Measurements from ENCODE around the gene CNTN5.

CNTN5 gene

DNA sequence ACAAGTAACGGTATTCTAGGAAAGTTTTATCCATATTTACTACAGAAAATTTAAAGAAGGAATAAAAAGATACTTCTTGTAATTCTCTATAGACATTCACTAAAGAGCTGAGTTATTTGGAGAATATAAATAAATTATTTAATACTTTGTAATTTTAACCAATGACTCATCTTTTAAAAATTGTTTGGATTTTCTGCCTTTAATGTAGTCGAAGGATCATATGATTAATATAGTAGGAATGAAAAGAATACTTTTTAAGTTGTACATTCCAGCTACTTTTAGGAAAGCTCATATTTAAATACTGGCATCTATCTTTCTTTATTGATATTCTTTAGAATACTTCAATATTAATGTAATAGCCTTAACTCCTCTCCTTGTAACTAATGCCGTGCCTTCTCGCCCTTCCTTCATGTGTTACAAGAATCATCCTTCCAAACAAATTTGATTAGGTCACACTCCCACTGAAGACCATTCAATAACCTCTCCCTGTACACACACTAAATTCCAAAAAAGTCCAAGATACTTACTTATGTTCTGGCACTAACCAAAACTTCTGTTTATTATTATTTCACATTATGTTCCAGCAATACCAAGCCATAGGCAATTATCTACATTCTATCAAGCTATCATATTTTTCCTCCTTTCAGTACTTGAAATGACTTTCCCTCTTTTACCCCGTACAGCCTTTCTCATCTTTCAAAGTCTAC lies 501.9 kb downstream of the CNTN5 start:
- DNase-seq = no peak

DNA sequence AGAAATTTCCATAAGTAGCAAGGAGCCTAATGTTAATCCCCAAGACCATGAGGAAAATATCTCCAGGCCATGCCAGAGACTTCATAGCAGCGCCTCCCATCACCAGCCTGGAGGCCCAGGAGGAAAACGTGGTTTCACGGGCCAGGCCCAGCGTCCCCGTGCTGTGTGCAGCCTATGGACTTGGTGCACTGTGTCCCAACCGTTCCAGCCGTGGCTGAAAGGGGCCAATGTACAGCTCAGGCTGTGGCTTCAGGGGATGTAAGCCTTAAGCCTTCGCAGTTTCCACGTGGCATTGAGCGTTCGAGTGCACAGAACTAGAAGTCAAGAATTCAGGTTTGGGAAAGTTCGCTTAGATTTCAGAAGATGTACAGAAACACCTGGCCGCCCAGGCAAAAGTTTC lies 510.7 kb downstream of the CNTN5 start:
- DNase-seq = no peak

DNA sequence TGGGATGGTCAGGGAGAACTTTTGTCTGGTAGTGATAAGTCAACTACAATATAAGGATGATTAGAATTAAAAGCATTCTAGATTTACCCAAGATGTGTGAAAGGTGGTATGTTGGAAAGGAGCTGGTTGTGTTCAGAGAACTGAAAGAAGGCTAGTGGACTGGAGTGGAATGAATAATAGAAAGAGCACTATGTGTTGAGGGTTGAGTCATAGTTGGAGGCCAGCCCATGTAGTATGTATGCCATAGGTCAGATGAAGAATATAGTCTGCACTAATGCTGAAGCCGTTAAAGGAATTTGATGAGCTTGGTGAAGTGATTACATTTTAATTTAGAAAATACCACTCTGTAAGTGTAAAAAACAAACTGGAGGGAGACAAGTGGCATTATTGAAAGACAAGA lies 514.1 kb downstream of the CNTN5 start:
- no peak for DNase-seq

DNA sequence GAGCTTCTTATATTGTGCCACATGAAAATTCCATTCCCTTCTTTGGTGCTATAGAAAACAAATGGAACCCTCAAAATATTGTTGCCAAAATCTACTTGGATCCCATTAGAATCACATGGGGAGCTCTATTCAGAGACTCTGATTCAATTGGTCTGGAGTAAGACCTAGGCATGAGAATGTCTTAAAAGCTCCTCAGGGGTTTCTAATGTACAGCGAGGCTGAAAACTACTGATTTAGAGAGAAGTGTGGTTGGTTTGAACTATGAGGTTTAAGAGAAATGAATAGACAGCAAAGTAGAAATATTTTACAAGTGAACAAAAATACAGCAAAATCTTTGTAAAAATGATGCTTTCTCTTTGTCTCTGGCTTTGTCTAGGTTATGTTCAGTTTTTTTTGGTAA lies 514.7 kb downstream of the CNTN5 start:
- DNase-seq = no peak

DNA sequence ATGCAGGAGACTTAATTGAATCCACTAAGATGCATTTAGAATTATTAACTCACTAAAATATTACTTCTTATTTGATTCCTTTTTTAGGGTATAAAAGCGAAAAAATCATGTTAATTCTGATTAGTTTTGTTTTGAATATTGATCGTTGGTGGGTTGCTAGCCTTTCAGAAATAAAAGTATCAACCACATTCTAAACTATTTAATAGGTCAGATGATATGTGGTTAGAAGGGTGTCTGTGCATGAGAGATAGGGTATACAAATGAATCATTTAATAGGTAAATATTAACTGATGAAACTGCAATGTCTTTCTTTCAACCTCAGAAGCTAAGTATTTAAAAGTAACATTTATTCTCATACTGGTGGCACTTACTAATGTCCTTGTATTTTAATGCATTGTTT lies 515.1 kb downstream of the CNTN5 start:
- DNase-seq = no peak

DNA sequence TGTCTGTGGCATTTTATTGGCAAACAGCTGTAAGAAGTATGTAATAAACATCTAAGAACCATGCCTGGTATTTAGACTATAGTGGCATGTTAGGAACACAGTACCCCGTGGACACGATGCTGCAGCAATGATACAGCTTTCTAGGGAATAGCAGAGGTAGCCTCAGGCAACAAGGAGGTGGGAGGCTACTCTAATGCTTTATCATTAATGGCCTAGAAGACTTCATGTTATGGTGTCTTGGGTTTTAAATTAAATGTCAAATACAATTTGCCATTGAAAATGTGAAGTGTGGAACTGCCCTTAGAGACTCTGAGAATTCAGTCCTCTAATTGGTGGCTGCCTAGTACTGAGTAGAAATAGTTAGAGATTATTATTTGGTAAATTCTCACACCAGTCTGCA lies 516.9 kb downstream of the CNTN5 start:
- DNase-seq = no peak

DNA sequence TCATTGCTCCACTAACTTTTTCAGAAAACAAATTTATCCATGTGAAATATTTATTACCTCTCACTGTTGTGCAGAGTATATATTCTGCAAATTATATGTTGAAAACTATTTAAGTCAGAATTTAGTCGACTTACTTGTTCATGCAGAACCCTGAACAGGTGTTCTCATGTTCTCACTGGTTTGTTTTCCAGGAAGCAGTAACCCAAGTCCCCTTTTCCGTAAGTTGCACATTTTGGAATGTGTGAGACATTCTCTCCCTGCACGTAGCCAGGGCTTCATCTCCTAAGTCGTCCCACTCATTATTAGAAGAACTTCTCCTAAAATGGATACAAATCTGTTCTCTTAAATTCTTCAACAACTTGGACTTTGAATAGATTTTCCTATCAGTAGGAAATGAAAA lies 524.9 kb downstream of the CNTN5 start:
- no peak for DNase-seq

DNA sequence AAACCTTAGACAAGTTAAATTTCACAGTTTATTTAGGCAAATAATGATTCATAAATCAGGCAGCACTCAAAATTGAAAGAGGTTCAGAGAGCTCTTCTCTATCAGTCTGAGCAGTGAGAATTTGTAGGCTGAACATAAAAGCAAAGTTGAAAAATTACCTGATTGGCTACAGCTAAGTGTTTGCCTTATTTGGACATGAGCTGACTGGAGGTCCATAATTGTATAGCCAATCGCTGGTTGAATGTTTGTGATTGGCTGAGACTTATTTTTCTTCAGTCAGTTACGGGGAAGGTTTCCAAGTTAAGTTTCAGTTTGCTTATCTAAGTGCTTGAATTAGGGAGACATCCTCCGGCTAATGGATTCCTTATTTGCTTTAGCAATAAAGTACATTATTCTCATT lies 527.5 kb downstream of the CNTN5 start:
- no peak for DNase-seq

DNA sequence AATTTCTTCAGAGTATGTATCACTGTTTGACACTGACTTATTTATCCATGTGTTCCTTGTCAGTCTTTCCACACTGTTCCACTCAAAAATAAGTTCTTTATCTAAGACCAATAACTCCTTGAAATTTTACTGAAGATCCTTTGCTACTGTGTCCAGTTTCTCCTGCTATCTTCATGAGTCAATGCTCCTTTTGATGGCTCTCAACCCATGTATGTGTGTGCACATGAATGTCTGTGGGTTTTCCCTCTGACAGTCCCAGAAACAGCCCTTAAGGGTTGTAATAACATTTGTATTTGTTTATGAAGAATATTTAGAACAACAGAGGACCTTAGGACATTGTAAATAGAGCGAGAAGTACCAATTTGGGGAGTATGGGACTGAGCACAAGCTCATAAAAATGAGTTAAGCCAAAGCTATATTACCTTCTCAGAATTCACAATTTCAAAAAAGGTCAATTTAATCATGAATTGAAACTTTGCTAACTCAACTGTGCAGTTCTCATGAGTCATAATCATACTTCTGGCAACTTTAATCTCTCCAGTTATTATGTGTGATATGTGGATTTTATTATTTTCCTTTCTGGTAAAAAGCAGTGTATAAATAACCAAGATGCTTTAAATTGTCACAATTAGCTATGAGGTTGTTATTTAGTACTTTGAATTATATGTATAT lies 533.6 kb downstream of the CNTN5 start:
- DNase-seq = no peak

DNA sequence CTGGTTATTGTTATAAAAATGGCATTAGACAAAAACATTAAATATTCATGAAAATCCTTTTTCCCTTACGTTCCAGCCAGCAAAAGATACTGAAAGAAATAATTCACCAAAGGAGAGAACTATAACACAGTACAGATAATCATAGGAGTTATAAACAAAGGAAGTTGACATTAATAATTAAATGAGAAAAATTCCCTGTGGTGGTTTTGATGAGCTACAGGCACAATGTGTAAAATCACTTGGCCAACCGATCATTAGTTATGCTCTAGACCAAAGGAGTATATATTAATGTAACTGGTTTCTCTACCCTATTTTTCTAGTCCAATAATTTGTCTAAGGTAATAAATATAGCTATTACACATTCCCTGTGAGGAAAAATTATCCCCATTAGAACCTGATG lies 534.7 kb downstream of the CNTN5 start:
- DNase-seq = no peak

DNA sequence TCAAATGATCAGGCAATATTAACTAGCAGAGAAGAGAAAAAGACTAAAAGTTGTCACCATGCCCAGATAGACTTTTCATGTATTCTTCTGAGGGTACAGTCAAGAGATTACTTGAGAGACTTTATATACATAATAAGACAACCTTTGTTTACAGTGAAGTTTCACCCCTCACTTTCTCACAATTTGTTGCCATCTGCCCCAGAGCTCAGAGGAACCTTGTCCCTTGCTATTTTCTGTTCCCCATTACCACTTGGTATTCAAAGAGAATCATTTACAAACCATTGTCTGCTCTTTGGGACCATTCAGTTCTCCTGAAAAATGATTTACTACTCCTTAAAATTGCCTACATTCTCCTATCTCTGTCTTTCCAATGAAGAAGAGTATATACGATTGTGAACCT lies 544.6 kb downstream of the CNTN5 start:
- DNase-seq = no peak

DNA sequence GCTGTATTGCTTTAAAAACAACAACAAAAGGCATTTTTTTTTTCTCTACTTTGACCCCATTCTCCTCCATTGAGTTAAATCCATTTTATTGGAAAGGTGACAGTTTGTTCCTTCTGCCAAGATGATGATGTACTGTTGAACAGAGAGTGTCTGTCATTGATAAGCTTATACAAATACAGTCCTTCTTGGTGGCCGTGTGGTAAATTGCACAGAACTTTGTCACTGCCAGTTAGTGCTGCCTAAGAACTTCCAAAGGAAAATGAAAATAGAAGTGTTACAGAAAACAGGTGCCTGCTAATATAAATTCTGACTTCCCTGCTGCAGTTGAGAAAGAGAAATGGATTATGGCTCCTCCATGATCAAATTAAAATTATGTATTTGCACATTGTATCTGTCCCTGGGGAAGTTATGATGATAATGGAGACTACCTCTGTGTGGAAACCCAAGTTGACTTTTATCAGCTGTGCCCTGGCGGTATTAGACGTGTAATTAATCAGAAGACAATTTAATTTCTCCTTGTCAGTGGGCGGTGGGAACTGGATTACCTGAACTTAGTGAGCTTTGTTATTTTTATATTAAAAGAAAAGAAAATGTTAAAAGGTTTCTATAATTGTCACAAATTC lies 546.7 kb downstream of the CNTN5 start:
- DNase-seq = no peak

DNA sequence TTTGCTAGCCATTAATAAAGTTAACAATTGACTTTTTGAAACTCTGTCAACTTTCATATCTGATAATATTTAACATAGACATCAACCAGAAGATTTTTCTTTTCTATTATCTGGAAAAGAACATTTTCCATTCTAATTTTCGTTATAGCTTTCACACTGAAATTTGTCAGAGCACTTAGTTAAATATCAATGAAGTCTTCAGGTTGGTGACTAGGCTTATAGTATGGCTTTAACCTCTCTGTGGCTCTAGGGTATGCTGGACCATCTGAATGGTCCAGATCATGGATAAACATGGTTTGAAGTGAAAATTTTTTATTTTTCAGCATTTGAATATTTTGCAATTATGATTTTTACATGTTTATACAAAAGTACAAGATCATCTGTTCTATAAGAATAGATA lies 548.1 kb downstream of the CNTN5 start:
- DNase-seq = no peak

DNA sequence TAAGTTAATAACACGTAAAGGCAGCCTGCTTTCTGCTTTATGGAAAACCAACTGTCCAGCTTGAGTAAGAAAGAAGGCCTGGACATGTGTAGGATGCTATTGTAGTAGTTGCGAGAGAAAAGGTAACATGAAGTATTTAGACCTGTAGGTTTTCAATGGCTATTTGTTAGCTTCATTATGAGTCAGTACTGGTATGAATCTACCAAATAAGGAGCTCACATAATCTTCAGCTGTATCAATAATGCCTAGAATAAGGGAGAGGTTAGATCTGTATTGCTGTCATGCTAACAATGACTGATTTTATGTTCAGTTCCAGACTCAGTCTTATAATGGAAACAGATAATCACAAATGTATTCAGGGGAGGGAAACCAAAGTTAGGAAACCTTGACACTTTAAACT lies 550.3 kb downstream of the CNTN5 start:
- no peak for DNase-seq

DNA sequence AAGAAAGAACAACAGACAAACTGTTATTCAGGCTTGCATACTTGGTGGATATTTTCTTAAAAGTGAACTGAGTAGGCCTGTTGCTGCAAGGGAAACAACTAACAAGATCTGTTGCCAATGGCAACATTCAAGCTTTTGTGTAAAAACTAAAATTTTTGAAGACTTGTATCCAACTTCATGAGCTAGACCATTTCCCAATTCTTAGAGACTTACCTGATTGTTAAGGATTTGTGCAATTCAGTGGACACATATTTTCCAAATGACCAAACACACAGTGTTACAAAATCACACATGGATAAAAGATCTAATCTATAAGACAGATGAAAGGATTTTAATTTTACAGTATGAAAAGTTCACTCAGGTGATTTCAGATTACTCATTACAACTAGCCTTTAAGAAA lies 564.1 kb downstream of the CNTN5 start:
- DNase-seq = no peak

DNA sequence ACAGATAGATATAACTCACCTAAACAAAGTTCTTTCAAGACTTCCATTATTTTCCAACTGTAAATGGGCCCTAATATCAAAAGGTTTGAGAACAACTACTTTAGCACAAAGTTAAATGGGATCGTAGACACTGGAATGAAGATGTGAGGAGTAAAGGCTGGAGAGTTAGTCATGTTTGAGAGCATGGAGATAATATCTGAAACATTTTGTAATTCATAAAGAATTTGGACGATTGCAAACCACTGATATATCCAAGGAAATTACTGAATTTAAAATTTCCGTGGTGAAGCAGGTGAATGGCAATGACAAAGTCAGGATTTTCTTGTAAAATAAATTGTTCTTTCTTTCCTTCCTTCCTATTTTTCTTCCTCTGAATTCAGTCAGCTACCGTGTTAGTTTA lies 564.9 kb downstream of the CNTN5 start:
- DNase-seq = no peak

DNA sequence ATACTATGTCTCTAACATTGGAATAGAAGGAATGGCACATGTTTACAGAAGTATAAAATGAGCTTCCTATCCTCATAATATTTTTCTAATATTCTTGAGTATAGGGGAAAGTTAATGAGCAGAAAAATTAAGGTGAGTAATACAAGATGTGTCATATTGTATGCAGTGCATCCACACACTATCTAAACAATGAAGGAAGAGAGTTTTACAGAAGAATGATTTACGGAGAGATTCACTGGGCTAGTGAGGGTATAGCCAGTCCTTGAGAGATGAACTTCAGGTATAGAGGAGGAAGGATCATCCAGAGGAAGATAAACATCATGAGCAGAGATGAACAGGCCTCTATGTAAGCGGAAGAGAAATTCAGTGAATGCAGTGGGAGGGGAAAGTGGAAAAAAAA lies 569.0 kb downstream of the CNTN5 start:
- no peak for DNase-seq

DNA sequence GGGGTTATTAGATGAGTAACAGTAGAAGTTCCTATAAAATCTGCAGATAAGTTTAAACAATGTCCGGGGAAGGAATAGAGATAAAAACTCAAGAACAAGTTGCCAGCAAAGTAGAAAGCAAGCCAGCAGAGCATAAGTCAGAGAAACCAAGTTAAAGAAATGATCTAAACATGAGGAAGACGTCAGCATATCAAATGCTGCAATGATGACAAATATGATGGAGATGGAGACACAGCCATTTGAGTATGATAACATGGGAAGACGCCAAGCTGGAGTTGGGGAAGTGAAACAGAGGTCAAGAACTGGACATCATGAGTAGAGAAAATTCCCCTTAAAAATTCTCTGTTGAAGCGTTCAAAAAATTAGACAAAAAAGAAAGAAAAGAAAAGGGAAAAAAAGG lies 571.5 kb downstream of the CNTN5 start:
- no peak for DNase-seq

DNA sequence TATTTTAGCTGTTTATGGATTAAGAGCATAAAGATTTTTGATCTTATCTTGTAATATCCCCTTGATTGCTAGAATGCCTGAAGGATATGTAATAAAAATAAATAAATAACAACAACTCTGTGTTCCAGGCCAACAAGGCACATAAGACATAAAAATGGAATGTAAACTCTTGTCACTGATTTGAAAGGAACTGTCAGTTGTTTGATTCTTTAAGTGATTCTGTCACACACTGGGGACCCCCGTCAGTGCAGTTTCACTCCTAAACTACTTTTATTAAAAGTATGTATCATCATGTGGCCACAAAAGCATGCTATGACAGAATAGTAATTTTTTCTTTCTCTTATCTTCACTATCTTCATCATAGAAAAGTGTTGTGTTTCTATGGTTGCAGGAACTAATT lies 572.4 kb downstream of the CNTN5 start:
- DNase-seq = no peak

DNA sequence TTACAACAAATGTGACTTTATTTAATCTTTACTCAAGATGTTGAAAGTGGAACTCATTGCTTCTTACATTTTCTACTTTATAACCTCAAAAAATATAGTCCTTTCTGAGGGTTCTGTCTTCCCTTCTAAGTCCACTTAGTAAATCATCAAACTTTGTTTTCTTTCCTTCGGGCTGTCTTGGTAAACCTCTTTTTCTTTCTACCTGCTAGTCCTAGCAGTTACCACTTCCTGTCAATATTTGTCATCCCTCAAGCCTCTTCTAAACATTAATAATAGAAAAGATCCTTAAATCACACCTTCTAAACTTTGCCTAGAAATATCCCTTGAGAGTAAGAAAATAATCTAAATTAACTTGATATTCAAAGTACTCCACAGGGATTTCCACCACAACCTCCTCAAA lies 580.4 kb downstream of the CNTN5 start:
- DNase-seq = no peak

DNA sequence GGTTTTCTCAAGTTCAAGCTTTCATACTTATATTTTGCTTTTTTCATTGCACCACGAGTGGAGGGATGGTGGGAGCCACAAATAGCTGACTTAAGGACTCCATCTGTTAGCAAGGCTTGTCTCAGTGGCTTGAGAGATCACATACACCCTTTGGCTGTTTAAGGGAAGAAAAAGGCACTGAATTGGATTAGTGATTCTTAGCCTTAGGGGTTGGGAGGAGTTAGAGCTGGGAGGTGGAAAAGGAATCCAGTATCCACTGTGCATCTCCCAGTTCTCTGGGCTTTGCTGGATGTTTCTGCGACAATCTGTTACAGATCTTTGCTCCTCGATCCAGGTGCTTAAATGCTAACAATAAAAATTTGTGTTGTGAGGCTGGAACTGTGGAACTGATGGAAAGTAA lies 593.6 kb downstream of the CNTN5 start:
- no peak for DNase-seq

DNA sequence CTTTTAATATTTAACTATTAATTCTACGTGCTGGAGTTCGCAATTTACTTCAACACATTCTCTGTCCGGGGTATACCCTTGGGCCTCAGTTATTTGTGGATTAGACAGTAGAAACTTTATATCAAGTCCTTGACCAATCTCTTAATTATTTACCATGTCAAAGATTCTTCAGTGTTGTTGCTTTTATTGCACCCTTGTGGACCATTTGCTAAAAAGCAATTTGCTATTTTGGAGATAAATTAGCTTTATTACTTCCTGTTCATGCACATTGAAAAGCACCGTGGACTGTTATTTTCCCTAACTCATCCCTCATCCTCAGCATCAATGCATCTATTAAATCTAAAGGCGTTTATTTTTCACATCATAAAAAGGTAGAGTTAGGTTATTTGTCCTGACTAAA lies 609.9 kb downstream of the CNTN5 start:
- no peak for DNase-seq

DNA sequence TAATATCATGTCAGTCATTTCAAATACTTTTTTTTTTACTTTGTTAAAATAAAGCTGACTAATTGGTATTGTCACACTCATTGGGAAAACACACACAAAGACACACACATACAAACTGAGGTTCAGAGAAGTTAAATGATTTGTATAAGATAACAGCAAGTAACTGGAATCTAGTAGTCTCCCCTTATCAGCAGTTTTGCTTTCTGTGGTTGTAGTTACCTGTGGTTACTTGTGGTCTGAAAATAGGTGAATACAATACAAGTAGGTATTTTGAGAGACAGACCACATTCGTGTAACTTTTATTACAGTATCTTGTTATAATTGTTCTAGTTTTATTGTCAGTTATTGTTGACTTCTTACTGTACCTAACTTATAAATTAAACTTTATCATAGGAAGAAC lies 610.9 kb downstream of the CNTN5 start:
- DNase-seq = no peak

DNA sequence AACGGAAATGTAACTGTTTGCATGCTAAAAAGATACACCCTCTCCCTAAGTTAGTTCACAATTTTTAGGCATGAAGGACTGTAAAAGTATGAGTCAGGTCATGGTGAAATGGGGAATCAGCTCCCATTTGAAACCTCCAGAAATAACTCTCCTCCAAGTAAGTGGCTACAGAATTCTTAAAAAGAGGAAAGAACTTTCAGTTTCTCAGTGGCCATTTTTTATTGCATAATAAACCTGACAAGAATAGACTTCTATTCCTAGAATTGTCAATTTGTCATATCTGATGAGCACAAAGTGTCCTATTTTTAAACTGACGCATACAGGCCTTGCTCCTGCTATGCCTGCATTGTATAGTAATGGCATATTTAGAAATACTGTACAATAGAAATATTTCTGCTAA lies 612.2 kb downstream of the CNTN5 start:
- no peak for DNase-seq

DNA sequence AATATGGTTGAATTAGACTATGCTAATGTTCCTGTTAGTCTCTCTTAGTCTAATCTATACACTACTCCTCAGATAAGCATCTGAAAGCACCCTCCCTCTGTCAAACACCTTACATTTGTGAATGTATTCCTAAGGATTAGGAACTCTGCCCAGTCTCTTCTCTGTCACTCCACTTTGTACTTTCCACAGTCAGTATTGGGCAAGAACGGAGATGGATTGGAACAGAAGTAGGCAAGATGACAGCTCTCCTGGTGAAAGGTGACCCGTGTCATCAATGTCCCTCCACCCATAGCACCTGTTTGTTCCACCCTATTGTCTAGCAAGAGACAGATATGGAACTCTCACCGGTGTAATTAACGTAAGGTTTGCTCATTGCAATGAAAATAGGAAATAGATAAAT lies 613.8 kb downstream of the CNTN5 start:
- DNase-seq = no peak
